Spleen (tissue), 7 donors: ENCODE data around the gene CLCNKB.

Experiments used
- POLR2A ChIP-seq, 3 donors: fragments of 450-650 bp; IDR thresholded peaks; one replicate each; pipeline ENCODE4 v1.5.1; 2017; ENCODE audit warnings: antibody characterized with exemption in 3 of 3, mild to moderate bottlenecking in 1 of 3
- POLR2AphosphoS5 ChIP-seq, 3 donors: sonication (generic); formaldehyde crosslinking; IDR thresholded peaks; one replicate each; pipeline ENCODE4 v1.5.1; 2017; ENCODE audit warnings: antibody characterized with exemption in 3 of 3
- TF ChIP-seq, protein P1 (sequence below), 11 experiments: fragments of 200-600 bp in 7 of 11; fragments of 450-650 bp in 4 of 11; sonication (generic) in 4 of 11; IDR thresholded peaks in 8 of 11; conservative IDR thresholded peaks in 3 of 11; 1 replicate in 7 of 11; 2 replicates in 4 of 11; pipeline versions ENCODE4 v1.4.0 to v1.8.0; 2016 to 2021; ENCODE audit warnings: antibody characterized with exemption in 11 of 11, inconsistent platforms in 4 of 11, mild to moderate bottlenecking in 1 of 11
- donor health status: DM: no; HTN: no; CAD: no; lungs with moderate emphysema.
- donor health status: DM: no; HTN: no; CAD: no.
- donor health status: DM: no; HTN: no; CAD: no.

DNA sequence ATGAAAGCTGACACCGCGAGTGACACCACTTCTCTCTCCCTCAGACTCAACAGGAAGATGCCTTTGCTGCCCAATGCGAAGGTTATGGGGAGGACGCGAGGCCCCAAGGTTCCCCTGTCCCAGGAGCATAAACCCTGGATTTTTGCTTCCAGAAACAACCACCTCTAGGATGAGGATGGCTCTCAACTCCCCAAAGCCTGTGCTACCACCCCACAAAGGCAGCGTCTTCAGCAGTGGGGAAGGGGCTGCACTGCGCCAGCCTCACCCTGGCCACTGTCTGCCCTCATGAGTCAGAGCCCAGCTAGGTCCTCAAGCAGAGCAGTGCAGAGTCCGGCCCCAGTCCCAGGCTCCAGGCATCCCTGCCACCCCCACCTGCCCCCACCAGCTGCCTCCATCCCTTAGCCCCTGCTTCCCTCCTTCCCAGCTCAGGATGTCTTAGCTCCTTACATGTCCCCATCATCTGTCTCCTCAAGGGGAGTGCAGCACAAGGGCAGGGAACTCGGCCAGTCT is 46.5 kb upstream of the CLCNKB start:
- TF ChIP-seq, protein P1, sequence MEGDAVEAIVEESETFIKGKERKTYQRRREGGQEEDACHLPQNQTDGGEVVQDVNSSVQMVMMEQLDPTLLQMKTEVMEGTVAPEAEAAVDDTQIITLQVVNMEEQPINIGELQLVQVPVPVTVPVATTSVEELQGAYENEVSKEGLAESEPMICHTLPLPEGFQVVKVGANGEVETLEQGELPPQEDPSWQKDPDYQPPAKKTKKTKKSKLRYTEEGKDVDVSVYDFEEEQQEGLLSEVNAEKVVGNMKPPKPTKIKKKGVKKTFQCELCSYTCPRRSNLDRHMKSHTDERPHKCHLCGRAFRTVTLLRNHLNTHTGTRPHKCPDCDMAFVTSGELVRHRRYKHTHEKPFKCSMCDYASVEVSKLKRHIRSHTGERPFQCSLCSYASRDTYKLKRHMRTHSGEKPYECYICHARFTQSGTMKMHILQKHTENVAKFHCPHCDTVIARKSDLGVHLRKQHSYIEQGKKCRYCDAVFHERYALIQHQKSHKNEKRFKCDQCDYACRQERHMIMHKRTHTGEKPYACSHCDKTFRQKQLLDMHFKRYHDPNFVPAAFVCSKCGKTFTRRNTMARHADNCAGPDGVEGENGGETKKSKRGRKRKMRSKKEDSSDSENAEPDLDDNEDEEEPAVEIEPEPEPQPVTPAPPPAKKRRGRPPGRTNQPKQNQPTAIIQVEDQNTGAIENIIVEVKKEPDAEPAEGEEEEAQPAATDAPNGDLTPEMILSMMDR (IDR thresholded peaks at IDR 0.05 in 8 of 11, conservative IDR thresholded peaks at IDR 0.05 in 3 of 11), result no peak
- TF ChIP-seq POLR2A (IDR thresholded peaks at IDR 0.05), result no peak
- TF ChIP-seq POLR2AphosphoS5 (IDR thresholded peaks at IDR 0.05), result no peak
